HS-5 (cell line): Measurements from ENCODE around the gene MACO1.

Source experiments
- DNase-seq: peaks from one replicate; pipeline ENCODE4 v3.0.0-alpha.2; 2012; ENCODE audit warnings: low read depth

Gene MACO1

DNA sequence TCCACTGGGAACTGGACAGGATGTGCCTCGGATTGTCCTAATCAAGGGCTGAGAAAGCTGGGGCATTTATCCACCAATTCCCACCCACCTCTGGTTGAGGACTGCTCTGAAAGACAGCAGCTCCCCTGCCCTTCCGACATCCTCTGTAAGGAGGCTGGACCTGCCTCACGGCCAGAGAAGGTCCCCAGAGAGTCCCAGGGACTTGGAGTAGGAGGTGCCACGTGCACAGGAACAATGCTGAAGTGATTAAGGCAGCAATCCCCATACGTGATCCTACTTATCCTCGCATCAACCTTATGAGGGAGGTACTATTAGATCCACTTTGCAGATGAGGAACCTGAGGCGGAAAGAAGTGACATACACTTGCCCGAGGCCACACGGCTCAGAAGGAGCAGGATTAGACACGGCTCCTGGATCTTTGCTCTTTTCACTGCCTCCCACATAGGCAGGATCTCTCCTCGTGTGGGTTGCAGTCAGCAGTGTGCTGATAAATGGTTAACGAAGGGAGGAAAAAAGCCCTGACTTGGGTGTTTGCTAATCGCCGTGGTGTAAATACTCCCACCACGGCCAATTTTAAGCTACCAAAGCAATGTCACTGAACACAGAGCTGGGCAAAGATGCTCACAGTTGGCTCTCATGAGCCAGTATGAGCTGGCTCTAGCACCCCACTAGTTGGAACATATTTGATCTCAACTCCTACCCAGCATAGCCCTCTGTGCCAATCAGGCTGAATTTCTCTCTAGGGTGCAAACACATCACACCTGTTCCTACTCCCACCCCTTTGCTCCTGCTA is 94.1 kb downstream of the MACO1 start:
- no peak for DNase-seq

DNA sequence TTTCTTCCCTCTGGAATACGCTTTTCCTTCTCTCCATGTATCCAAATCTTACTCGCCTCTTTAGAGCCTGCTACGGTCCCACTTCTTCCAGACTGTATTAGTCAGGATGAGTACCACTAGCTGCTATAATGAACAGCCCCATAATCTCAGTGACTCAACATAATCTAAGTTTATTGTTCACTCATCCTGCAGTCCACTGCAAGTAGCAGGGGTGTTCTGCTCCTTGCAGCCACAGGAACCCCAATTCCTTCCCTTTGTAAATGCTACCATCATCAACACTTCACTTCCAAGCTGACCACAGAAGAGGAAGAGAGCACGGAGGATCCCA is 94.6 kb downstream of the MACO1 start:
- no peak for DNase-seq

DNA sequence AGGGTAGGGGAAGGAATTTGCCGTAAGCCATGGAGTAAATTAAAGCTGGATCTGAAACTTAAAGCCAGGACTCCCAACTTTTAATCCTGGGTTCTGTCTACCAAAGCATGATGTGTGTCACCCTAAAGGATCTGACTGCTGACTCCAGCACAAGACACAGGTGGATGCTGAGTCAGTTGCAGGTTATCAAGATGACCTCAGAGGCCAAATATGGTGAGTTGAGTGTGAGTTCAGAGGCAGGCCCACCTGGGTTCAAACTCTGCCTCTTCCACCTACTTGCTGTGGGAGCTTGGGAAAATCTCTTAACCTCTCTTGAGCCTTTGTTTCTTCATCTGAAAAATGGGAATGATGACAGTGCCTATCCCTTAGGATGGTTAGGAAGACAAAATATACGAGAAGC is 96.1 kb downstream of the MACO1 start:
- DNase-seq = no peak

DNA sequence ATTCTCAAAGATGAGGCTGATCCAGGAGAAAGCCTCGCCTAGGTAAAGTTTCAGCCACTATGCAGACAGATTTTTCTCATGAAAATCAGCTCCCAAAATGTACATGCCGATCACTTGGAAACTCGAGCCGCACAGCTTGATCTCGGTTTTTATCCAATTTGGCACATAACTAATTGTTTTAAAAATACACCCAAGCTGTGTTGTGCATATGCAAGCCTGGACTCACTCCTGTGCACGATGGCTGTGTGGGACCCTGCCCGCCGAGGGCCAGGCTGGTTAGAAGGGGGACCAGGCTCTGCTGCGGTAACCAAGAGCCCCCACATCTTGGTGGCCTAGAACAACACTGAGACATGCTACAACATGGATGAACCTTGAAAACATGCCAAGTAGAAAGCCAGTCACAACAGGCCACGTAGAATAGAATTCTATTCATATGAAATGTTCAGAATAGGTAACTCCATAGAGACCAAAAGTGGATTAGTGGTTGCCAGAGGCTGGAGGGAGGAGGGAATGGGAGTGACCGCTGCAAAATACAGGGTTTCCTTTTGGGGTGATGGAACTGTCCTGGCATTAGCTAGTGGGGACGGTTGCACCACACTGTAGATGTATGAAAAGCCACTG is 96.6 kb downstream of the MACO1 start:
- DNase-seq = no peak

DNA sequence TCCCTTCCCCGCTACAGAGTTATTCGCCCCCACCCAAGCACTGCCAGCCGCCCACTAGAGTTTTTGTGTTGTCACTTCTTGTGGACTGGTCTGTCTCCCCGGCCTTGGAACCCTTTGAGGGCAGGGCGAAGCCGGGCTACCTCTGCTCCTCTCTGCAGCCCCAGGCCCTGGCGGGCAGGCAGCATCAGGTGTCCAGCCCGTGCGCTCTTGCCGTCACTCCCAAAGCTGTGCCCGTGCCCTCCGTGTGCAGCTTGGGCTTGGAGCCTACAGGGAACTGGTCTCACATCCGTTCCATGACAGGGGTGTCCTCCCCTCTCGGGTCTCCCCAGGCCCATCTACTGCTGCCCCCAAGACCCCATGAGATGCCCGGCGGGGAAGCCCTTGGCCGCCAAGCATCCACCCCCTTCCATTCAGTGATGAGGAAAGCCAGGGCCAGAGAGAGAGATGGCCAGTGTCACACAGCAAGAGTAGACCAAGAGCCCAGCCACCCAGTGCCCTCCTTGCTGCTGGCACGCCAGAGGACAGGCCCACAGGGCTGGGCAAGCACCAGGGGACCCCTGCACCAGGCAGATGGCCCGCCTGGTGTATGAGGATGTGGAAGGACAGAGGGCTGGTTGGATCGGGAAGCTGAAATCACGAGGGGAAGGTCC is 97.4 kb downstream of the MACO1 start:
- no peak for DNase-seq

DNA sequence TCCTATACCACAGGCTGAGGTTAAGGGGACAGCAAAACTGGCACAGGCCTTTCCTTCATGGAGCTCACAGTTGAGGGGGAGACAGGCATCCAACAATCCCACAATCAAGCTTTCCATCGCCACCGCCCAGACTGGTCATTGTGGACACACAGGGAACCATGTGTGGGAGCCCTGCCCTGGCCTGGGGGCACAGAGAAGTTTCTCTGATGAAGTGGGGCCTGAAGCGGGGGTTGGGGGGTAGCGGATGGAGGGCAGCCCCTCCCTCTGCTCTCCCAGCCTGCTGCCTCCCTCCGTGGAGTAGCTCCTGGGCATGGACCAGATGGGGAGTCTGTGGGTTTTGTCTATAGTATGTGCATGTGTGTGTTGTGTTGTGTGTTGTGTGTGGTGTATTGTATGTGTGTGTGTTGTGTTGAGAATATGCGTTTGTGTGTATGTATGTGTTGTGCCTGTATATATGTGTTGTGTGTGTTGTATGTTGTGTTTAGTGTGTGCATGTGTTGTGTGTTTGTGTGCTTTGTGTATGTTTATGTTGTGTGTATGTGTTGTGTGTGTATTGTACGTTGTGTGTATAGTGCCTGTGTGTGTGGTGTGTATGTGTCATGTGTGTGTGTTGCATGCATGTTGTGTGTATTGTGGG is 98.3 kb downstream of the MACO1 start:
- no peak for DNase-seq

DNA sequence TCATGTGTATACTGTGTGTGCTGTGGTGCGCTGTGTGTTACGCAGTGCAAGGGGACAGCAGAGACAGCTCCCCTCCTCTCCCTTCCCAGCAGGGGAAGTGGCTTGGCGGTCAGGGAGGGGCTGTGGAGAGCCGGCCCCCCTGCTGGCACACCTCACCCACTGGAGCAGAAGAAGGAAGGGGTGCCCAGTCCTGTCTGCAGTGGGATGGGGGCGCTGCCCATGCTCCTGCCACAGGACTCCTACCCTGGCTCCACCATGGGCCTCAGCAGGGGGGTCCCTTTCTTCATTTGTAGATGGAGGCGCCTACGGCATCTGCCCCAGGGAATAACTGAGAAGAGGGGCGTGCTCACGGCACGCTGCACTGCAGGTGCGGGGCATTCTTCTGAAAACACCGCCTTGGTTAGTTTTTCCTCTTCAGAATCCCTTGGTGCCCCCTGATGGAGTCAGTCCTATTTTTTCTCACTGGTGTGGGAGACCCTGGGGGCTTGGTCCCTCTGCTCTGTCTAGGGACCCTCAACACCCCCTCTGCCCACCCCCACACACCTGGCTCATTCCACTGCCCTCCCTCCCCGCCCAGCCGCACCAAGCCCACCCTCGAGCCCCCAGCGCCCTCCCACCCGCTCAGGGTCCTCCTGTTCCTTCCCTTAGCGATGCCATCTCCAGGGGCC is 99.0 kb downstream of the MACO1 start:
- DNase-seq = no peak

DNA sequence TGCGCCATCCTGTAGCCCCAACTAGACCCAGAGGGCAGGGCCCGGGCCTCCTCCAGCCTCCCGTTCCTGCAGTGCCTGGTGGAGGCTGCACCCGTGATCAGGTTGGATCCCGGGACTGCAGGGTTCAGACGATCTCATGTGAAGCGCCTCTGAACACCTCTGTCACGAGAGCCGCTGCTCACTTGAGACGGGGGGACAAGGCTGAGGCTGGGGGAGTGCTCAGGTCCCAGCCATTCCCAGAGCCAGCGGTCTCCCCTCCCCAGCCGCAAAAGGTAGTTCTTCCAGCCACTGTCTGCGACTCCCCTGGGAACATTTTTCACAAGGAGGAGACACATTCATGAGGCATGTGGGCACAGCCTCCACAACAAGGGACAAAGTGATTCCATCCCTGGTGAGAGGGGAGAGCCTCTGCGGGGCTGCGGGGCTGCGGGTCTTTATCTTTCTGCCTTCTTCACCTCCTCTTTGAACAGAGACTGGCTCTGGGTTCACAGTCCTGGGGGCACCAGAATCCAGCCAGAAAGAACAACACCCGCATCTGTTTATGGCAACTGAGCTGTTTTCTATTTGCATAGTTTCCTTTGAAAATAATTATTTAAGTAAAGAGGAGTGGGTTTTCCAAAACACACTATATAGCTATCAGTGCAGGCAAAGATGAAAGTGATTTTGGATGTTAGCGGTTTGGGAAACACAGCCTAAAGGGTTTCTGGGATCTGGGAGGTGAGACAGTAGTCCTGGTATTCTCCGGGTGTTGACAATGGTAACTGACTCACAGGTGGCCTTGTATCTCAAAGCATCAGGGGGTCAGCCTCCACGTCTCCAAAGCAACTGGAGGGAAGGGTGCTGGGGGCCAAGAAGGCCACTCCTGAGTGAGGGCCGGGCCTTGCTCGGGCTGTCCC is 99.7 kb downstream of the MACO1 start:
- no peak for DNase-seq

DNA sequence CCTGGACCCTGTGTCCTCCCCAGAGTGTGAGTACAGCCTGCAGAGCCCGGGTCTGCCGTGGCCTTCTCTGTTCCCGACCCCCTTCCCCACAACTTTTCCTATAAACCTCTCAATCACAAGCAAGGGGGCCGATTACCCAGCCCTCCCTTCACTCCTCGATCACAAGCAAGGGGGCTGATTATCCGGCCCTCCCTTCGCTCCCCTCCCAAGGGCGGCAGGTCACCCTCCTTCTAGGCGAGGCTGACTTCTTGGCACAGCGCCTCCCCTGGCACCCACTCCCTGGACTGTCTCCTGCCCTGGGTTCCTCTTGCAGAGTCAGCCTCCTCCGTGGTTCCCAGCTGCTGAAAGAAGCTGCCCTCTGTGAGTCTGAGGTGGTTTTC is 100.4 kb downstream of the MACO1 start:
- no peak for DNase-seq

DNA sequence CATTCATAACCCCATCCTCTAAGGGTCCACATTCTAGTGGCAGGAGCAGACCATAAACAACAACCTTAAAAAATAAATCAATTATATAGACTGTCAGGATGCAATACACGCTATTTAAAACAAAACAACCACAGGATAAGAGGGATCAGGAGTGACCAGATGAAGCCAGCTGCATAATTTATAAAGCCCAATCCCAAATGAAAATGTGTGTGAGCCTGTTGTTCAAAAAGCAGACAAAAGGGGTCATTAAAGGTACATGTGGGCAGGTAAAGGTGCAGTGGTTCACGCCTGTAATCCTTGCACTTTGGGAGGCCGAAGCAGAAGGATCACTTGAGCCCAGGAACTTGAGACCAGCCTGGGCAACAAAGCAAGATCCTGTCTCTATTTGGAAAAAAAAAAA is 102.3 kb downstream of the MACO1 start:
- DNase-seq = no peak

DNA sequence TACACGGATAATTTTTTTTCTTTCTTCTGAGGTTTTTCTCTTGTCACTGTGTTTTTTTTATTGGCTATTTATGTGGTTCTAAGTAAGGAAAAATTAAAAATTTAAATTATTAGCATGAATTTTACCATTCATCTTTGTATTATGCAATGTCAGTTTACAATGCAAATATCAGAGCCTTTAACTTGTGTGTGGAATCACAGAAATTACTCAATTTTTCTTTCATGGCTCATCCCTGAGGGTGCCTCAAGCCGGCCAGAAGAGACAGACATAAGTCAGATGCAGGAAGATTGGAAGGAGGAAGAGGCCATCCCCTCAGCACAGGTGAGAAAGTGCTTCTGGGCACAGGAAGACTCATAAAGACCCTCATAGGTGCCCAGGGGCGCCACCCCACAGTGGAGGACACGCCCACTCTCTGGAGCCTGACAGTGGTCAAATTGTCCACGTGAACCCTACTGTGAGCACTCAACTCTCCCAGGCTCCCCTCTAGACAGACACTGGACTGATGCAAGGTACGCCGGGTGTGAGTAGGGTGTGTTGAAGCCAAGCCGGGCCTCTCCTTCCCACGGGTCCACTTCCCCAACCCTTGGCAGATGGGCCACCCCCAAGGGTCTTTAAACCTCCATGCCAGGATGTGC is 103.2 kb downstream of the MACO1 start:
- DNase-seq = no peak

DNA sequence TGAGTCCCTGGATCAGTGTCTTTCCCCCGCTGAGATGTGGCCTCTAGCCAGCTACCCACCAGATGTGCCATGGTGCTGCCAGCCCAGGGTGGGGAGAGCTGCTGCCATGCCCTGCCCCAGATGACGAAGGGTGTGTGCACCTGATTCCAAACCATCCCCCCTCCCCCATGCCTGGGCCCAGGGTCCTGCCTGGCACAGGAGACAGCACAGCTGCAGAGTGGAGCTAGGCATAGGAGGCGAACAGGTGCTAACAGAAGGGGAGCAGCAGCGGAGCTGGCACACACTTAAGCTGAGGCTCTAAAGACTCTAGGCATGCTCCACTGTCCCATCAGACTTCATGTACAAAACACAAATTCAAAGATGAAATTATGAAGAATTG is 103.7 kb downstream of the MACO1 start:
- no peak for DNase-seq

DNA sequence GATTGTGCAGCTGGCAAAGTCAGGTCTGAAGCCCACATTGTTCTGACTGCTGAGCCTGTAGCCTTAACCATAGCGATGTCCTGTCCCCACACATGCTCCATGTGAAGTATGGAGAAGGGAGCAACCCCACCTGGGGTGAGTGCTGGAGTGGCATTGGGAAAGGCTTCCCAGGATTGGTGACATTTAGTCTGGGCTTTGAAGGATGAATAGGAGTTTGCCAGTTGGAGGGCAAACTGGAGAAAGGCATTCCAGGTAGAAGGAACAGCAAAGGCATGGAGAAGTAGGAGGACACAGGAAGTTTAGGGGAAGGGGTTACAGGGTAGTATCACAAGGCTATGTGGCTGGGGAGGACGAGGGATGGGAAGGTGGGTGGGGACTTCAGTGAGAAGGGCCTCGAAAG is 105.4 kb downstream of the MACO1 start:
- no peak for DNase-seq

DNA sequence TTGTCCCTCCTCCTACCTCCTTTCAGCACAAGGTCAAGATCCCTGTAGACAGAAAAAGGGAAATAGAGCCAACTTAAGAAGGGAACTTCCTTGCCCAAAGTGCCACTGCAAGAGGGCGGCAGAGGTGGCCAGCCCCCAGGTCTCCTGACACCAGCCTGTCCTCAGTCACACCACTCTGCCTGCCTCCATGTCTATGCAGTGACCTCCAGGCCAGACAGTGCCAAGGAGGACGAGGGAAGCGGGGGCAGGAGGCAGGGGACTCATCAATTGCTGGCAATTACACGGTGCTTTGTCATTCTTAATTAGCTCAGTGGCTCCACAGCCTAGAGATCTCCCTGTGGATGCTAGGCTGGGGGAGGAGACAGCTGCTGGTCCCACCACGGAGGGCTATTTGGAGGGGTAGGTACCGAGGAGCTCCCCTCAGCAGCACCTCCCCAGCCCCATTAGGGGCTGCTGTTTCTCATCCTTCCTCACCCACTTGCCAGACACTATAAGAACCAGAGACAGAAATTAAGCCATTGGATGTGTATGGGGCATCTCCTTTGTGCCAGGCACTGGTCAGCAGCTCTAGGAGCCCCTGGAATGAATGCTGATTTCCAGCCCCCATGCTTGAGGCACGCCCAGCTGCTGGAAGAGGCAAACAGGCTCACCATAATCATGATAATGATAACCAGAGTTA is 106.6 kb downstream of the MACO1 start:
- no peak for DNase-seq

DNA sequence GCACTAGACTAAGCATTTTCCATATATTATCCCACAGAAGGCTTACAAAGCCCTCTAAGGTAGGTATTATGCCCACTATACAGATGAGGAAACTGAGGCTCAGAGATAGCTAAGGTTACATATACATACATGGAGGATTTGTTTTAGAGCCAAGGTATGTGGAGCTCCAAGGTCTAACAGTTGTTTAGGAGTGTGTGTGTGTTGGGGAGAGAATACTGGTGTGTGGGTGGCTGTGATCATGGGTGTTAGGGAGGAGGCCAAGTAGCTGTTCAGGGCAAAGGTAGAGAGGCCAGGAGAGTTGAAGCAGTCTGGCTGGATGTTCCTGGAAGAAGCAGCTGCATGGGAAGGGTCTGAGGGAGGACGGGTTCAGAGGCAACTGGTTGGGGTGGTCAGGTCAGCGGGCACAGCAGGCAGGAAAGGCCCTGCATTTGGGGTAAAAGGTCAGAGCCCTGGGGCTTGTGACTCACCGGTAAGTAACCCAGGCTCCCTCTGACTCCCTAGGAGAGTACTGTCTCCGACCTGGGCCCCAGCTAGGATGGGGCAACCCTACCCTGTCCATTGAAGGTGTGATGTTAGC is 107.6 kb downstream of the MACO1 start:
- DNase-seq = no peak

DNA sequence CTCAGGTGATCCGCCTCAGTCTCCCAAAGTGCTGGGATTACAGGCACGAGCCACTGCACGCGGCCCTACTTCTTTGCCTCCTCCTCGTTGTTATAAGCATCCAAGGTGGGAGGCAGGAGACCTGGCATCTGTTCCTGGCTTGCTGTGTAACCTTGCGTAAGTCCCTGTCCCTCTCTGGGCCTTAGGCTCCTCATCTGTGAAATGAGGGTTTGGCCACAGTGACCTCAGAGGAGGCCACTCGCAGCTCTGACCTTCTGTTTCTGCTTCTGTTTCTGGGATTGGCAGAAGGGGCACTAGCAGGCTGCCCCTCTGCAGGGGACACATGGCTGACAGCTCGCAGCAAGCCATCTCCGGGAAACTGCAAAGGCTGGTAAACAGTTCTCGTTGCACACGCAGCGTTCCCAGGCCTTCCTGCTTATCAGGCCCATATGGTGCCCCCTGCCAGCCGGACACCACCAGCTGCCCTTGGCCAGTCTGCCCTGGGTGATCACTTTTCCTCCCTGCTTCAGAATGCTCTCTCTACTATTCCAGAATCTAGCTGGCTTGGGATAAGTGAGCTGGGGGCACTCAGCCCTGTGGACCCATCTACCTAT is 110.1 kb downstream of the MACO1 start:
- no peak for DNase-seq

DNA sequence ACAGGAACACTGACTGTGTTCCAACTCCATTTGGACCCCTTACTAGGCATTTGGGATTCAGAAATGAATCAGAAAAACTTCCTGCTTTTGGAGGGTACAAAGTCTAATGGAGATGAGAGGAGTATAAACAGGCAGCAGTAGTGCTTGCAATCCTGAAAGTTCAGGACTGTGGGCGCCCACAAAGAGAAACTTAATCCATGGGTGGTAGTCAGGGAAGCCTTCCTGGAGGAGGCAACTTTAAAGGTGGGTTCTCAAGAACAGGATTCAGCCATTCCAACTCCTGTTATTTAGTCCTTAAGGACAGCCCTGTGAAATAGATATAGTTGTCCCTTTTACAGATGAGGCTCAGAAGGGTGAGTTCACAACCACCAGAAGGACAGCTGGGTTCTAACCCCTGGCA is 110.7 kb downstream of the MACO1 start:
- DNase-seq = no peak

DNA sequence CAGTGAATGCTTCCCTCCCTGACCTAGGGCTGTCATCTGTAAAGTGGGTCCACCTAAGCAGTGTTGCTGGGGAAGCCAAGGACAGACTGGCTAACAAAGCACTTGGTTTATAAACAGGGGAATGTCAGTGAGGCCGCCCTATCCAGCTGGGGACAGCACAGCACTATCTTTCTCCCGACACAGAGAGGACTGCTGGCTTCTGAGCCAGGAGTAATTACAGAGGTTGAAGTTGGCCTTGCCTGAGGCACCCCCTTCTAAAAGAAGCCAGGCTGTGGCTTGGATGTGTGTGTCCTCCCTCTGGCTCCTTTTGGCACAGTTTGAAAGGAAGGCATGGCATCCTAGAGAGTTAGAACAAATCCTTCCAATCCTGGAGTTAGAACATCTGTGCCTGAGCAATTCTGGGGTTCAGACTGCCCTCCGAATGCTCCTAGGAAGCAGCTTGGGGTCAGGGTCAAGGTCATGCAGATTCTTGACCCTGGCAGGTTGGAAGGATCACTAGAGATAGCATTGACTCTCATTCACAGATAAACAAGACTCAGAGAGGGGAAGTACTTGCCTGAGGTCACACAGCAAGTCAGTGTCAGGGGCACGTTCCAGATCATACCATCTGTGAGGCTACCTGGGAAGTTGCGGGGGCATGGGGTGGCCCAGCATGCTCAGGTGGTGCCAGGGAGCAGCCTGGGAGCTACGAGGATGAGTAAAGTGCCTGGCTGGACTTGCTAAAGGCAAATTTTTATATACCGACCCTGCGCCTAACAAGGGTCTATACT is 111.4 kb downstream of the MACO1 start:
- no peak for DNase-seq

DNA sequence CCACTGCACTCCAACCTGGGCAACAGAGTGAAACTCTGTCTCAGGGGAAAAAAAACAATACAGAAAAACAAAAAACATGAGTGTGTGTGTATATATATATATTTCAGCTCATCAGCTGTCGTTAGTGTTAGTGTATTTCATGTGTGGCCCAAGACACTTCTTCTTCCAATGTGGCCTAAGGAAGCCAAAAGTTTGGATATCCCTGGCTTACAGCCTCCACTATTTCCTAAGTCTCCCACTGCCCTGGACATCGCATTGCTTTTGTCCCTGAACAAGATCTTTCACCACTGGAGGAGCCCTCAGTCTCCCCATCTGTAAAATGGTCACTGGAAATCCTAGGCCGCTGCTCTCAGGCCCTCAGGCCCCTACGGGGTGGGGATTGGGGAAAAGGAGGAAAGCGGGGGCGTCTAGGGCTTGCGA is 112.3 kb downstream of the MACO1 start:
- no peak for DNase-seq
